HG02970 (cell line): ENCODE data around the gene PDF.
"Not testable (repeated sequence)": the region's sequence is repeated elsewhere in the genome, so short reads cannot be mapped to it uniquely, and the experiment has no call there.

ENCODE experiments used
- ATAC-seq: cut with Tn5 transposase; IDR thresholded peaks from one replicate; pipeline ENCODE4 v1.9.1; 2021; ENCODE audit warnings: mild to moderate bottlenecking, moderate library complexity, moderate number of reproducible peaks; ENCODE audit not compliant: unreplicated experiment, low FRiP score

PDF gene

GRCh38 chr16:69330286-69331109 is at the start of gene PDF:
Gene PDF (minus strand): TSS chr16:69330588. CDS start chr16:69330570, 18 bp downstream.
- peak; percentile 92 for ATAC-seq

DNA sequence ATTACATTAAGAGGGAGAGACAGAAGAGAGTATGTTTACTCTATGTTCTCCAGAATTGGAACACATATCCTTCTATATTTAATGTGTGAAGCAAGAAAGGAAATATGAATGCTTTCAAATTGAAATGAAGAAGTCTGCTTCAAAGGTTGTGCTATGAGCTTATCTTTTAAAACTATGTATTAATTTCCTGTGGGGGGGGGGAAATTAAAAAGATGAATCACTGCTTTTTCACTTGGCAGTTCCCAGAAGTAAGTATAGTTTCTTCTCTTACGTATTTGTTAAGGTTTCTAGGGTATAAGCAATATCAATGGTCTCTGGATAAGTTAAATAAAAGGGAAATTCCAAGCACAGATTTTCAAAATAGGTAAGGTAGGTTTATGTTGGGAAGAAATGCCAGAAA is 48.4 kb upstream of the PDF start:
- no peak for ATAC-seq

DNA sequence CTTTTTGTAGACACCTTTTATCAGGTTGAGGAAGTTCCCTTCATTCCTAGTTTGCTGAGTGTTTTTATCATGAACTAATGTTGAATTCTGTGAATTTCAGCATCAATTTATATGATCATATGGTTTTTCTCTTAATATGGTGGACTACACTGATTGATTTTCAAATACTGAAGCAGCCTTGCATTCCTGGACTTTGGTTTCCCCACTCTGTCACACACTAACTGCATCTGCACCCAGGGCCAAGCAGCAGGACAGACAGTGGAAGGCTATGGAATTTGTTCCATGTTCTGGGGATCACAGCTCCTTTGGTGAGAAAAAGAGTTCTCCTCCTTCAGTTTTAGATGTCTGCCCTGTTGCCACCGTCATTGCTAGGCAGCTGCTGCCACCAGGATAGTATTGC is 47.6 kb upstream of the PDF start:
- ATAC-seq, result no peak

GRCh38 chr16:69376393-69377059 is 46.1 kb upstream of the PDF start:
- no peak for ATAC-seq

DNA sequence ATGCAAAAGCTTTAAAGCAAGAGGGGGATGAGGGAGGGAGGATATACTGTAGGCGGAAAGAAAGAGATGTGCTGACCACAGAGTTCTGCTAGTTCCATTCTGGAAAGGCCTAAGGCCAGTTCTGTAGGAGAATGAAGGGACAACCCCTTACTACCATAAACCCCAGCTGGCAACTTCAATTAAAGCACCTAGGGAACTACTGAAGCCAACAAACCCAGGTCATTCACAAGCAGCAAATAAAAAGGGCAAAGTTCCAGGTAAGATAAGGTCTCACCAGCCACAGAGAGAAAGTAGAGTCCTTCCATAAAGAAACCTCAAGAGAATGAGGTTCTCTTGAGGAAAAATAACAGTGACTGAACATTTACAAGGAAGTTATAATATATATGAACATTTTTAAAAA is 42.6 kb upstream of the PDF start:
- ATAC-seq, result no peak

DNA sequence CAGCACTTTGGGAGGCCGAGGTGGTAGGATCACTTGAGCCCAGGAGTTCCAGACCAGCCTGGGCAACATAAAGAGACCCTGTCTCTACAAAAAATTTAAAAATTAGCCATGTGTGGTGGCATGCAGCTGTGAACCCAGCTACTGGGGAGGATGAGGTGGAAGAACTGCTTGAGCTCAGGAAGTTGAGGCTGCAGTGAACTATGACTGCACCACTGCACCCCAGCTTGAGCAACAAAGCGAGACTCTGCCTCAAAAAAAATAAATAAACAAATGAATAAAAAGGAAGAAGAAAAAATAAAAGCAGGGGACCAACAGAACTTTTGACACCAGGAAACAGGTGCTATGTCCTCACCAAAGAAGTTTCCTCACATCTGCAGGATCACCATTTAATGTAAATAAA is 41.2 kb upstream of the PDF start:
- ATAC-seq, result no peak

GRCh38 chr16:69368866-69369265 is 38.5 kb upstream of the PDF start:
- ATAC-seq, result no peak

GRCh38 chr16:69367980-69368379 is 37.6 kb upstream of the PDF start:
- ATAC-seq, result no peak

- no peak for ATAC-seq
Measured at GRCh38 chr16:69366431-69366830, 36.0 kb upstream of the PDF start.

GRCh38 chr16:69365901-69366300 is 35.5 kb upstream of the PDF start:
- ATAC-seq, result no peak

GRCh38 chr16:69364088-69364487 is 33.7 kb upstream of the PDF start:
- ATAC-seq, result no peak

DNA sequence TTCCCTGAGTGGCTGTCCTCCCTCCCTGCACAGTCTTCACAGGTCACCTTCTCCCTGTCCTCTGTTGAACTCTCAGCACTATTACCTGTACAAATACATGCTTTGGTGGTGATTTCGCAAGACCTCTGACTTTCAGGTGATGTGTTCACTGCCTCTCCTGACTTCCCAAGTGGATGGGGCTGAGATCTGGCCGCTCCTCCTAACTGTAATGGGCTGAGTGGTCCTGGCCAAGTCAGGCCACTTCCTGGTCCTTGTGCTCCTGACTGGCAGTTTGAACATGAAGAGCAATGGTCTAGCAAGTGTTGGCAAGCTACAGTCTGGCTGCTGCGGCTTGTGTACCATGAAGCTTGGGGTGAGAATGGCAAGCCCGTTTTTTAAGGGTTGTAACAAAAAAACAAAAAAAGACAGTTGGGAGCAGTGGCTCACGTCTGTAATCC is 32.9 kb upstream of the PDF start:
- no peak for ATAC-seq

- not testable (repeated sequence) for ATAC-seq
Measured at GRCh38 chr16:69360070-69360469, 29.7 kb upstream of the PDF start.

DNA sequence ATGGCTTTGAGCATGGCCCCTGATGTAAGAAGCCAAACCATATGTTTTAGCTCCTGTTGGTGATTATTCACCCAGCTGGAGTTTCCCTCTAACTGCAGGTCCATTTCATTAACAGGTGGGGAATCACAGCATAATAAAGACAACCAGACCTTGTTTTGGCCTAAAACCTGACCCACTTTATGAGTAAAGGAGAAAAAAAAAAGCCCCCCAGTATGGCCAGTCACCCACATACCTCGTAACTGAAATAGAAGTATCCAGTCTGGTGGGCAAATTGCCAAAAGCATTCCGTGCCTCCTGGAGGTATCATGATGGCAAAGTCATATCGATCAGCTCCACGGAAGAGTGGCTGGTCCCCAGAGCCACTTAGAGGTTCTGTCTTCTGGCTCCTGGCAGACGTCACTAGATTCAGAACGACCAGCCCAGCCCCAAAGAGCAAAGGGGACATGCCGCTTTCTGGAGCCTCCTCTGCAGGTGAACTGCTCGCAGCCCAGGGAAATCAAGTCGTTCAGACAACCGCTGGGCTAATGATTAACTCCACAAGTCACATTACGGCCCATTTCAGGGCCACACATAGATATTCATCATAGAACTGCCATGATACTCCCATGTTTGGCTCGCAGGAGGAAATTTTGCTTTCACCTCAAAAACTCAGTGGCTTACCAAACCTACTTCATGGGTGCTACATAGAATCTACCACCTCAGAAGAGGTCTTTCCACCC is 21.1 kb upstream of the PDF start, which contains the start of gene TMED6:
TMED6 (minus strand) TSS at position 478 of the 719 bp plus-strand sequence; CDS start at position 445, 33 bp downstream.
- no peak for ATAC-seq

GRCh38 chr16:69350536-69351133 is 20.2 kb upstream of the PDF start:
- no peak for ATAC-seq

DNA sequence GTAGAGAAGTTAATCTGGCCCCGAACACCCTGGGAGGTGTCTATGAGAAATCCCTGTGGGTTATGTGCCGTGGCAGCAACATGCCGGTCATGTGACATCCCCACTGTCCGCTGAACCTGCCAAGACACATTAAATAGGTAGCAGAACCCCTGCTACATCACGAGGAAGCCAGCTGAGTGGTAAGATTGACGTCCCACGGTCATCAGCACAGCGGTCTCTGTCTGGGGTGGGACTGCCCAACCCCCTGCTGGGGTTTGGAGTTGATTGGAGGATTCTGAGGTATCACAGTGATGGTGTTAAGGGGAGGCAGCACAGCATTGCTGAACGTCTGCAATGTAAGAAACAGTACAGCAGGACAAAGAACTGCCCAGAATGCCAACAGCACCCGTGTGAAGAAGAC is 19.1 kb upstream of the PDF start:
- ATAC-seq, result no peak

- no peak for ATAC-seq
Measured at GRCh38 chr16:69348222-69348621, 17.8 kb upstream of the PDF start.

DNA sequence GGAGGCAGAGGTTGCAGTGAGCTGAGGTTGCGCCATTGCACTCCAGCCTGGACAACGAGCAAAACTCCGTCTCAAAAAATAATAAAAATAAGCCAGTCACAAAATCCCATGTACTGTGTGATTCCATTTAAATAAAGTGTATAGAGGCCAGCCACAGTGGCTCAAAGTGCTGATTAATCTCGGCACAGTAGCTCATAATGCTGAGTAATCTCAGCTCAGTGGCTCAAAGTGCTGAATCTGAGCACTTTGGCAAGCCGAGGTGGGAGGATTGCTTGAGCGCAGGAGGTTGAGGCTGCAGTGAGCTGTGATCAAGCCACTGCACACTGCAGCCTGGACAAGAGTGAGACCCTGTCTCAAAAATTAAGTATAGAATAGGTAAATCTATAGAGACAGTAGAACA is 16.3 kb upstream of the PDF start:
- ATAC-seq, result no peak

GRCh38 chr16:69345923-69346322 is 15.5 kb upstream of the PDF start:
- no peak for ATAC-seq

- ATAC-seq, result no peak
Measured at GRCh38 chr16:69344171-69344570, 13.8 kb upstream of the PDF start.
